GM10847 (cell line): Measurements from ENCODE around the gene ALKBH7.

ENCODE experiments used
- POLR2A ChIP-seq: IDR thresholded peaks from 2 replicates; pipeline ENCODE4 v1.6.1; 2011; ENCODE audit not compliant: insufficient read length; ENCODE audit errors: extremely low read depth

Gene ALKBH7

DNA sequence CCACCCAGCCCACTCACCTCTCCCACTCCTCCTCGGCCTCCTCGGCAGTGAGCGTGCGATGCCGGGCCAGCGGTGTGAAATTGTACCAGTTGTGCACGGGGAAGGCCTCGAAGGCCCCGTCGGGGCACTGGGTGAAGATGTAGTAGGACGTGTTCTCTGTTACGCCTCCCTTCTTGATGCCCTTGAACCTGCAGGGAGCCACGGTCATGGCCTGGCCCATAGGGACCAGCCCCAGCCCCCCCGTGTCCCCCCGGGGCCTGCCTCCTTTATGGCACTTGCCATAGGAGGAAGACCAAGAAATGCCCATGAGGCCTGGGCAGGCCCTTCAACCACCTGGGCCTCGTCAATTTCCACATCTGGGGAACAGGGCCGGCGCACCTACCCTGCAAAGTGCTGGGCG, 14.8 kb downstream of the ALKBH7 start:
- TF ChIP-seq POLR2A = no peak

DNA sequence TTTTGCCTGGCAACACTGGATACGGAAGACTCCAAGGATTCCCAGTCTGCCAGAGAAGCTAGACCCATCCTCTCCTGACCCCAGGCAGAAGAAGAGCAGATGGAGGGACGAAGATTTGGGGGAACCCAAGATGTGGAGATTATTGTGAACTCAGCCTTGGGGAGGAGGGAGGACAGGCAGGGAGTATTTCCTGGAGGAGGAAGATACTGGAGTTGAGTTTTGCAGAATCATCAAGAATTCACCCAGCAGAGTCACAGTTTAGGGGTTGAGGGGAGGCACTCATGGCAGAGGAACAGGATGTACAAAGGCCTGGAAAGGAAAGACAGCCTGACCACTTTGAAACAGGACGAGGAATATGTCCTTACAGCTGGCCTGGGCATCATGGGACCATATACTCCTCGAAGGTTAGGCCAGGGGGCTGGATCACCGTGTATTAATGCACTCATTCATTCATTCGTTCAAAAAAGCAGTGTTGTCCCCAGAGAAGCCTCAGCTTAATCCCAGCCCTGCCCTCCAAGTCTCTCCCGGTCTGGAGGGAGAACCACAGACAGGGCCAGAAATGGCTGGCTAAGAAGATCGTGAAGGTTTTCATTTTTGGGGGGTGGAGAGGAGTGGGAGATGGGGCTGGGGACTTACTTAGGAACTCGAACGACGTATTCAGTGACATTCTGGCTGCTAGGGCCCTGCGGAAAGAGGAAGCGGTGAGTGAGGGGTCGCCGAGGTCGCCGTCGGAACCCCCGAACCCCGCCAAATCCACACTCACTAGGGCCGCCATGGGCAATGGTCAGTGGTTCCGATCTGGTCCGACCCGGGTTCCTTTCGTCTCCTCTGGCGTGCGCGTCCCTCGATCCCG, 19.9 kb downstream of the ALKBH7 start:
- no peak for TF ChIP-seq POLR2A

DNA sequence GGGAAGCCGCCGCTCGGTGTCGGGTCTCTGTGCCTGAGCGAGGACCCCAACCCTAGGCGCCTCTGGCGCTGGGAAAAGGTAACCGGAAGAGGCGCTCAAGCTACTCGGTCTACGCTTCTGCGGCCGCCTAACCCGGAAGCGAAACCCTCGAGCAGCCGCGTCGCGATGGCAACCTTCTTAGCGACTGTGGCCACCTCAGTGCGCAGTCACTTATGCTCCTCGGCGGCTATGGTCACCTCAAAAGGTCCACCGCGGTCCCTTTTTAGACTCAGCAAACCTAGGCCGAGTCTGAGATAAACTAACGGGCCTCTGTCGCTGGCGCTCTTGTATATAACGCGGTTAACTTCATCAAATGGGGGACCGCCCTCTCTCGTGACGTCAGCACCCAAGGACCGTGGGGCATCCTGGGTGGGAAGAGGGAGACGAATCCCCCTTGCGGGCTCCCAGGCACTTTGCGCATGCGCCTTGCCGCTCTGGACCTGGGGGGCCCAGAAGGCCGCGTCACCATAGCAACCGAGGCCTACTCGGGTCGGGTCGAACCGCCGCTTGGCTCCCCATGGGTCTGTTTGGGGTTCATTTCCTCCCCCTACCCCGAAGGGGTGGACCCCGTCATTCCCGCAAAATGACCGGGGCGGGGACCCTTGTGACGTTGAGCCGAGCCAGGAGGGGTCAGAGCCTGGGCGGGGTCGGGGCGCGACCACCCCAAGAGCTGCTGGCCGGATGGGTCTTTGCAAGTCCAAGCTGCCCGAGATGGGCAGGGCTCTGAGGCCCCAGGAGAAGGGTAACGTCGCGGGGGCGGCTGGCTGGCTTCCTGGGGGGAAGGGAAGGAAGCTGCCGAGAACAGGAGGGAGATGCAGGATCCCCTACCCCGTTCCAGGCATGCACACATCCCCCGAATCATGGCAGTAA, 20.7 kb downstream of the ALKBH7 start, which contains the start of gene GTF2F1:
Gene GTF2F1 (minus strand): TSS at position 91 of the 909 bp plus-strand sequence. CDS start 169 bp downstream, outside the sequence.
- peak; percentile 15 for TF ChIP-seq POLR2A

DNA sequence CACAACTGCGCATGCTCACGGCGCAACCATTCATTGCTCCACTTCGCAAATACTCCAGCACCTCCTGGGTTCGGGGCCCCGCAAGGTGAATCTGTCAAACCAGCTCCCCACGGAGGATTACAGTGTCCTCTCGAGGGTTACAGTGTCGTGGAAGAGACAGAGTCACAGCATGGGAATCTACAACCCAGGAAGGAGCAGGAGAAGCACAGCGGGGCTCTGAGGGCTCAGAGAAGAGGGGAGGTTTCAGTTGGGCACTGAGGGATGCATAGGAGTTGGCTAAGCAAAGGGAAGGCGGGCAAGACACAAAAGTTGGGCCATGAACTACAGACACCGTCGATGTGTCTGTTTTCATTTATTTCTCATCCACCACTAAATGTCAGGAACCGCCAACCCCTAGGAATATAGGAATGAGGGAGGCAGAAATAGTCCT, 21.4 kb downstream of the ALKBH7 start:
- TF ChIP-seq POLR2A = no peak

DNA sequence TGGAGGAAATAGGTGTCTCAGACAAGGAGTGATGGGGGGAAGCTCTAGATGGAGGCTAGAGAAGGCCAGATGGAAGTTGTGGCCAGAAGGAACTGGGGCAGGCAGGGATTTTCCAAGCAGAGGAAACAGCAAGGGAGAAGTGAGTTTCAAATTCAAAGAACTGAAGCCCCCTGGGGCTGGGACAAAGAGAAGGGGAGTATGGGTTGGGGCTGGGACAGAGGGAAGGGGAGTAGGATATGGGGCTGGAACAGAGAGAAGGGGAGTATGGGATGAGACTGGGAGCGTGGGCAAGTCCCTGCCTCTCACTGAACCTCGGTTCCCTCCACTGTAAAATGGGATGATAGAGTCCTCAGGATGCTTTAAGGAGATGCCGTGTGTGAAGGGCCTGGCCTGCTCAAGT, 22.2 kb downstream of the ALKBH7 start:
- TF ChIP-seq POLR2A = no peak

DNA sequence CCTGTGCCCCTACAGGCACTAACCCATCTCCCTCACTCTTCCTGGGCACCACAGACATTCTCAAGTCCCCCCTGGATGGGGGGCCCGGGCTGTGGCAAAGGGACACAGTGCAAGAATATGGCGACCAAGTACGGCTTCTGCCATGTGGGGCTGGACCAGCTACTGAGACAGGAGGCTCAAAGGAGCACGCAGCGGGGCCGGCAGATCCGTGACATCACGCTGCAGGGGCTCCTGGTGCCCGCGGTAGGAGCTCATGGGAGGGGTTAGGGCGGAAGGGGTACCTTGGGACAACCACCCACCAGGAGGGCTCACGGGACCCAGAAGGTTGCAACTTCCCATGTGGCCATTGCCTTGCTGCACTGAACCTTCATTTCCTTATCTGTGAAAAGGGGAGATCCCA, 23.7 kb downstream of the ALKBH7 start:
- no peak for TF ChIP-seq POLR2A

DNA sequence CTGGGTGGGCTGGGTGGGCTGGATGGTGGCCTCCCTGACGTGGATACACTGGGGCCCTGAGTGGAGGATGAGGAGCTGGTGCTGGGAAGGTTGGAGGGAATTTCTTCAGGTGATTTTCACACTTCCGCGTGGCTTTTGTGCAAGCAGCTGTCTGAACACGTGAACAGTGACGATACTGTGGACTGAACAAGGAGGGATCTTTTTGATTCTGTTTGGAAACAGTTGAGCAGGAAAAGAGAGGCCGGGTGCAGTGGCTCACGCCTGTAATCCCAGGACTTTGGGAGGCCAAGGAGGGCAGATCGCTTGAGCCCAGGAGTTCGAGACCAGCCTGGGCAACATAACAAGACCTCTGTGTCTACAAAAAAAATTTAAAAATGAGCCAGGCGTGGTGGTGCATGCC, 29.5 kb downstream of the ALKBH7 start:
- no peak for TF ChIP-seq POLR2A

DNA sequence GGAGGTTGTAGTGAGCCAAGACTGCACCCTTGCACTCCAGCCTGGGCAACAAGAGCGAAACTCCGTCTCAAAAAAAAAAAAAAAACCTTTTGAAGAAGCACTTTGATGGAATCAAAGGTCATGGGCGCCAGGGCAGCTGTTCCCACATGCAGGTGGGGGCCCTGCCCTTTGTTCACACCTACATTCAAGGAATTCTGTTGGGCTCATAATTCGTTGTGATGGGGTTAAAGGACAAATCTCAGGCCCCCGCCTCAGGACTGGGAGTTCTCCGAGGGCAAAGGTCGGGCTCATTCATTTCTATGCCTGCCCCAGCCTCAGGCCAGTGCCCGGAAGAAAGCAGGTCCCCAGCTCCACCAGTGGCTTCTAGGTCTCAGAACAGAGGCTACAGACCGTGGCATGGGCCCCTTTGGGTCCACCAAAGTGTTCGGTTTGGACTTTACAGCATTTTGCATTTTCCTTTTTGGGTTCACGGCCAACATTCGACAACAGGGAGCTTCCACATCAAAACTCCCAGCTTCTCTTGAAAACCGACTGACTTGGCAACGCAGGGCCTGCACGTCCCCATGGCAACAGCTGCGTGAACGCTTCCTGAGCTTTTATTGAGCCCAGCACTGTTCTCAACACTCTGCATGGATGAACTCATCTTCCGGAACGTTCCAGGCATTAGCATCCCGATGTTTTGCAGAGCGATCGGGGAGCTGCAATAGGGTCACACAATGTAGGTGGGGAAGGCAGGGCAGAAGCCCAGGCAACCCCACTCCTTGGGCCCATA, 30.4 kb downstream of the ALKBH7 start:
- no peak for TF ChIP-seq POLR2A

DNA sequence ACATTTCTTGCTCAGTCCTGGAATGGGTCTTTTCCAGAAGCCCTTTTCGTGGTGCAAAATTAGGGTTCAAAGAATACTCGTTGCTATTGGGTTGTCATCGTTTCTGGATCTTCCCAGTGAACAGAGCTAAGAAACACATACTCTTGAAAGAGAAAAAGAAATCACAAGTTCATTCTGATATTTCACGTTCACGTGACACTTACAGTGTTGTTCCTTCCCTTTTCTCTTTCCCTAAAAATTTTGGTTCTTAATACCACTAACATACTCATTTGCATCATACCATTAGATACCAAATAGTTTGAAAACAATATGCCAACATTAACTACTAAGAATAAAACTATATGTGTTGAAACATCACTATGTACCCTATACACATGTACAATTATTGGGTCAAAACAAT, 33.8 kb downstream of the ALKBH7 start:
- TF ChIP-seq POLR2A = no peak

DNA sequence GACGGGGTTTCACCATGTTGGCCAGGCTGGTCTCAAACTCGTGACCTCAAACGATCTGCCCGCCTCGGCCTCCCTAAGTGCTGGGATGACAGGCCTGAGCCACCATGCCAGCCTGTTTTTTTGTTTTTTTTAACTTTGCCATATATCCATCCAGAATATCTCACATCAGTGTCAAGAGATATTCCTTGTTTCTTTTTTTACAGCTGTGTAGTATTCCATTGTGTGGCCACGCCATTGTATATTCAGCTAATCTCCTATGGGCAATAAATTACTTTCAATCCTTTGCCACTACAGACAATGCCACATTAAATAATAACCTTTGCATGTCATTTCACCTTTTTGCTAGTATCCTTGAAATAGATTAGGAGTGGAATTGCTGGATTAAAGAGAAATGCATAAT, 36.8 kb downstream of the ALKBH7 start:
- no peak for TF ChIP-seq POLR2A

DNA sequence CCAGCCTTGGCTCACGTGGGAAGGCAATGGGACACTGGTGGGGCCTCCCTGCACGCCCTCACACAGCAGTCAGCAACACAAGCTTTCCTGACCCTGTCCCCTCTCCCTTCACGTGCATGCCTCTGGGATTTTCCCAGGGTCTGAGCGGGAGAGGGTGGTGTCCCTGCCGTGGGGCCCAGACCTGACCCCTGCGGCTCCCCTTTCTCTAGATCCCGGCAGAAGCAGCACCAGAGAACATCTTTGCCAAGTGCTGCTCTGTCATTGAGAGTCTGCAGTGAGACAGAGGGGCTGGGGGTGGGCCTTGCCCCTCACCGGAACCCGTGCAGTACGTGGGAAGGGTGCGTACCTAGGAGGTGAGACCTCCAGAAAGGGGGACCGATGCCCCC, 39.5 kb downstream of the ALKBH7 start:
- TF ChIP-seq POLR2A = peak; percentile 1

DNA sequence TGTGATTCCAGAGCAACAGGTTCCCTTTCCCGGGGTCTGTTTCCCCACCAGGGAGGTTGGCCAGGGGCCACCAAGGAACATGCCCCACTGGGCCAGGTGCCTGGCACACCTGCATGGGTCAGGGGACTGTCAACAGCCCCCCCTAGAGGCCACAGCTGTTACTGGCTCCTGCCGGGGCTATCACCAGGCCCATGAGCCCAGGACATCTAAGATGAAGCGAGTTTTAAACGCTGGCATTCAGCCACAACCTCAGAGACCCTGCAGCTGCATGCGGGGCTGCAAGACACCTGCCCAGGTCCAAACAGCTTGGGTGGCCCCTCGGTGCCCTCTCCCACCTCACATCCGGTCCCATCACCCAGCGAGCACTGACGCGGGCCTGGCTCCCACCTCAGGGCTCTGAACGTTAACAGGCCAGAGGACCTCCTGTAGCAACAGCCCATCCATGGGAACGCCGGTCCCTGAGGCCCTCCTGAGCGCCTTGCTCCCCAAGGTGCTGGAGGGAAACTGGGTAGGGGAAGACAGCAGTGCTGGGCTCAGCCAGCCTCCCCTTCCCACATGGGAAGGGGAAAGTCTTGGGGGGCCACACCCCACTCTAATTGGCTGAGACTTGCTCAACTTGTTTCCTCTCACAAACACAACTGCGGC, 40.0 kb downstream of the ALKBH7 start:
- TF ChIP-seq POLR2A = no peak

DNA sequence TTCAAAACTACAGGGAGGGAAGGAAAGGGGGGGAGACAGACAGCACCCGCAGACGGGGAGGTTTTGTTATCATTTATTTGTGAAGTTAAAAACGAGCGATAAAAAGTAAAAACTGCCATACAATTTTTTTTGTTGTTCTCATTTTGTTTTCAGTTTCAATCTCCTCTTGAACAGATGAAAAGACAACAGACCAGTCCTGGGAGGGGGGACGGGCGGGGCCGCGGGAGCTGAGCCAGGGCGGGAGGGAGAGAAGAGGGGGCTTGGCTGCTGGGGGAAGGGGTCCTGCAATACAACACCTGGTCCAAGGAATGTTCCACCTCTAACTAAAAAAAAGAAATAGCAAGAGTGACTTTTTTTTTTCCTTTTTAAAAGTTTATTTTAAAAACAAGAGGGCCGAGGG, 40.7 kb downstream of the ALKBH7 start:
- TF ChIP-seq POLR2A = no peak

DNA sequence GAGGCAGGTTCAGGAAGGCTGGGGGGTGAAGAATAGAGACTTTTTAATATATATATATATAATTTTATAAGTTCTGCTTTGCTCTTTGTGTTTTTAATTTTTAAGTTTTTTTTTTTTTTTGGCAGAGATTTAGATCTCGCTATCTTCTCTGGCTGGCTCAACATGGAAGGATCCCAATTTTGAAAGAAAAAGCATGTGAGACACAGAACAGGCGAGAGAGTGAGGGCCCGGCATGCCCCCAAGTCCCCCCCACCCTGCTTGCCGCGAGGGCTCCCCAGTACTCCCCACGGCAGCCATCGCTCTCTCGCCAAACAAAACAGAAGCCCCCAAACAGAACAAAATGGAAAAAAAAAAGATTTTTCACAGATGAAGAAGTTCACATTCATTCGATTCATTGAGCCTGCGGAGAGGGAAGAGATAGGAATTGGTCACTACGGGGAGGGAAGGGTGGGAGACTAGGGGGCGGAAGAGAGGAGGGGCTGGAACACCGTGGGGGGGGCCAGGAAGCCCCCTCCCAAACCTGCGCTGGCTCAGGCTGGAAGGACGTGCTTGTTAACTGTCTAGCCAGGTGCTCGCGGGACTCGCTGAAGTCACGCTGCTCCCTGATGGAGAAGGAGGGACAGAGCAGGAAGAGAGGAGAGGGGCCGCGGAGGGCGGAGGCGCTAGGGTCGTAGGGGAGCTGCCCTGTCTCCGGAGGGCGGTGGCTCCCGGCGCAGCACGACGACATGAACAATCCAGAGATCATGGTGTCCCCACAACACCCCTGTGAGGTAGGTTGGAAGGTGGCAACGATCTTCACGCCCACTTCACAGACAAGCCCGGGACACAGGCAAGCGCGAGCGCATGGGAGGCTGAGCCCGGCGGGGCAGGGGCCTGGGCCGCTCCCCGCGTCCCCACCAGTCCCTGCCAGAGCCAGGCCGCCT, 41.4 kb downstream of the ALKBH7 start:
- TF ChIP-seq POLR2A = no peak
